RKO (cell line): Measurements from ENCODE around the gene NXPH2.
"Not testable (repeated sequence)": the region's sequence is repeated elsewhere in the genome, so short reads cannot be mapped to it uniquely, and the experiment has no call there.

ENCODE experiments used
- DNase-seq: peaks from one replicate; pipeline ENCODE4 v3.0.0-alpha.2; 2016; ENCODE audit warnings: low spot score

NXPH2 gene

DNA sequence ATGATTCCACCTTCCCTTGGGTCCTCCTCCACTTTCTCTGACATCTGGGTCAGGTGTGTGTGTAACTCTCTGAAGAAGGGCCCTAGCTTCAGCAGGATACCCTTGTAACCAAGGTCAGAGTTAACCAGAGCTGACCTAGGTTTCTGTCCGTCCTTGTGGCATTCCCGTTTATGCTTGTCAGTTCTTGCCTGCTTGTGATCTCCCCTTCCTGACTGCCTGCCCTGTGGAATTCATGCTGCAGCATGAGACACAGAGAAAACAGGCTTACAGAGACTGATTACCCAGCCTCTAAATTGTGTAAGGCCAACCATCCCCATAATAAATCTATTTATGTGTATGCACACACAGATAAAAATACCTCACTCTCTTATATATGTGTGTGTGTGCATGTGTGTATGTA lies 22.8 kb downstream of the NXPH2 start:
- no peak for DNase-seq

DNA sequence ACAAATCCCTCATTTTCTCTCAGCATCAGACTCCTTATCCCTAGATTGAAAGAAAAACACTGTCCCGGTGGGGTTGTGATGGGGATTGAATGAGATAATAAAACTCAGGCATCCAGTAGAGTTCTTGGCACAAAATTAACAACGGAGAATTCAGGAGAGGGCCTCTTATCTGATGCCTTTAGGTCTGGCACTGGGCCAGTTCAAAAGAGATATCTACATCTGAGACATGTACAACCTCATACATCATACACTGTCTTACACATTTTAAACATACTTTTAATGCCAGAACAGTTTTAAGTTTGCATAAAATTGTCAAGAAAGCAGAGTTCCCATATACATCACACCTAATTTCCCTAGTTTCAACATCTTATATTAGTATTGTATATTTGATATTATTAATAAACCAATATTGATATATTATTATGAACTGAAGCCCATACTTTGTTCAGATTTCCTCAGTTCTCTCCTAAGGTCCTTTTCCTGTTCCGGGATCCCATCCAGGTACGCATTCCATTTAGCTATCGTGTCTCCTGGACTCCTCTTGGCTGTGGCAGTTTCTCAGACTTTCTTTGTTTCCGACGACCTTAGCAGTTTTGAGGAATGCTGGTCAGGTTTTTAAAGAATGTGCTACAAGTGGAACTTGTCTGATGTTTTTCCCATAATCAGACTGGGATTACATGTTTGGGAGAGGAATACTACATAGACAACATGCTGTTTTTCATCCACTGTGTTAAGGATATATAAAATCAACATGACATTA lies 27.8 kb downstream of the NXPH2 start:
- DNase-seq, result no peak

DNA sequence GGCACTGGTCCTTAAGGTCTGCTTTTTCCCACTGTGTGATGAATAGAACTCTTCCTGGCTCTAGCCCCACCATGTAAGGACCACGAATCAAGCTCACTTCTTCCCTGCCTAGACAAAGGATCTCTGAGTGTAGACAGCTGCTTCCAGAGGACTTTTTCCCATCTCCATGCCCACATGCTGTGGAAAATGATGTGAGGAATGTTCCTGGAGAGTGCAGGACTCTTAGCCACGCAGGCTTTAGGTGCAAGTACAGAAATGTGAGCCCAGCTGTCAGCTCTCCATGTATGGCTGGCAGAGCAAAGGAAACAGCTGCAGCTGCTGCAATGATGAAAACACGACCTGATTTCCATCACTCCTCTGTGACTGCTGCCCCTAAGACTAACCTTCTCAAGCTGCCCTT lies 35.5 kb downstream of the NXPH2 start:
- DNase-seq, result no peak

DNA sequence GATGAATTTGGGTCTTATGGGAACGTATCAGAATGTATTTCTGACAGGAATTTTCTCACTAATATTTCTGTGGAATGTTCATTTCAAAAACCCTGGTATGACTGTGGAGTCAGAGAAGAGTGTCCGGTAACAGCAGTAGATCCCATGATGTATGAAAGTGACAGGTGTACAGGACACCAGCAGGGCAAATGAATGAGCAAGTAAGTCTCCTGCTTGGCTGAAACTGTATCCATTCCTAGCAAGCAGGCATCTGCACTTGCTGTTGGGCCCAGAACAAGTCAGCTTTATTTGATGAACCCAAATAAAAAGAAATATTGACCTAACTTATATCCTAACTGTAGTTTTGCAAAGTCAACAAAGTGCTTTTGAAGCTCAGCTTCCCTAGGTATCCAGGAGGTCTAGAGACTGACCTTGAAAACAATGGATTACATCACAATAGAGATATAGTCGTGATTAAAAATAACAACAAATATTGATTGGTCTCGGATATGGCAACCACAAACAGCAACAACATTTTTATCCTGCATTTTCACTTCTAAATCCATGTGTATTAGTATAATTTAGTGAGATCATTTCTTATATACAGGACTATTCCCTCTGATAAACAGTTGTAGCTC lies 37.6 kb downstream of the NXPH2 start:
- no peak for DNase-seq

DNA sequence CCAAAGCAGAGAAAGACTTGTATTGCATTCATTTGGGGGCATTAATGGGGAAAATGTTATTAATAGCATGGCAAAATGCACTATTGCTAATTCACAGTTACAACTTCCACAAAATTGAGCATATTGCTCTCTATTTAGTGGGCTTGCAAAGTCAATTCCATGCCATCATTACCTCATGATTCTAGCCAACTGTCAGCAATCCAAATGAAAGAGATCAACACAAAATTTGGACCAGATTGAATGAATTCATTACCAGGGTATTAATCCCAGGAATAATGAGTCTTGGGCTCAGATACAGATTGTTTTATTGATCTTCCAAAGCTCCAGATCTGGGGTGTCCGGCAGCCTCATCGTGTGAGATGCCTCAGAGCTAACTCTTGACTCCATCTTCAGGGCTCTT lies 38.3 kb downstream of the NXPH2 start:
- DNase-seq, result no peak

DNA sequence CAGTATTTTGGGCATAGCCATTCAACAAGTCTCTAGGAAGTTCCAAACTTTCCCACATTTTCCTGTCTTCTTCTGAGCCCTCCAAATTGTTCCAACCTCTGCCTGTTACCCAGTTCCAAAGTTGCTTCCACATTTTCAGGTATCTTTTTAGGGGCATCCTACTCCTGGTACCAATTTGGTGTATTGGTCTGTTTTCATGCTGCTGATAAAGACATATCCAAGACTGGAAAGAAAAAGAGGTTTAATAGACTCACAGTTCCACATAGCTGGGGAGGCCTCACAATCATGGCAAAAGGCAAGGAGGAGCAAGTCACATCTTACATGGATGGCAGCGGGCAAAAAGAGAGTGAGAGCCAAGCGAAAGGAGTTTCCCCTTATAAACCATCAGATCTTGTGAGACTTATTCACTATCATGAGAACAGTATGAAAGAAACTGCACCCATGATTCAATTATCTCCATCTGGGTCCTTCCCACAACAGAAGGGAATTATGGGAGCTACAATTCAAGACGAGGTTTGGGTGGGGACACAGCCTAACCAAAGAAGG lies 43.1 kb downstream of the NXPH2 start:
- DNase-seq, result not testable (repeated sequence)

DNA sequence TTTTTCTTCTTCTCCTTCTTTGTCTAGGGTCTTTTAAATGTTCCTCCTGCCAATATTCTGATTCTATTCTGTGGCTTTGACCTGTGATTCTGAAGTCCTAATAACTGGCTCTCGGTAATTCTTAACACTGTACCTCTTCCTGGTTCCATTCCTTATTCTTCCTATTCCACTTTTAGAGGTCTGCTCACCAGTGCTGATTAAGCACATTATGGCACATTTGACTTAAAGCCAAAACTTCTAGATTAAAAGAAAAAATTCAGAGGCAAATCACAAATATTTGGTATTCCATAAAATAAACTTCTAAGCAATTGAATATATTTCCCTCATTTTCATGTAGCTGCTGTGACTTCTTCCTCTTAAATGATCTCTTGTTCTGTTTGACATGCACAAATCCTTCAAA lies 47.5 kb downstream of the NXPH2 start:
- DNase-seq, result no peak

DNA sequence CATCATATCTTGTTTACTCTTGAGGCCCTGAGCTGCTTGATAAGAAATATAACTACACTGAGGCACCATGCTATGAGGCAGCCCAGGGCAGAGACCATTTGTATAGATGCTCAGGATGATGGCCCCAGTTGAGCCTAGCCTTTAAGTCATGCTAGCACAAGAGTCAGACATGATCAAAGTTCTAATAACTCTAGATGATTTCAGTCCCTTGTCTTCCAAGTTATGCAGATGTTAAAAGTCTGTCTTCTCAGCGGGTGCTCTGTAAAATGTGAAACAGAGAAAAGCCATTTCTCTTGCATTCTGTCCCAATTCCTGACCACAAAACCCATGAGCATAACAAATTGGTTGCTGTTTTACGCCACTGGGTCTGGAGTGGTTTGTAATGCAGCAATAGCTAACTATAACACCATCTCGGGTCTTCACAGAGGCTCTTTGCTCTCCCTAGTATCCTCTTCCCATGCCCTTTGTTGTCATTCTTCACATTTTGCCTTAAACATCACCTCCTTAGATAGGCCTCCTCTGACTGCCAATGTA lies 49.6 kb downstream of the NXPH2 start:
- DNase-seq, result no peak

DNA sequence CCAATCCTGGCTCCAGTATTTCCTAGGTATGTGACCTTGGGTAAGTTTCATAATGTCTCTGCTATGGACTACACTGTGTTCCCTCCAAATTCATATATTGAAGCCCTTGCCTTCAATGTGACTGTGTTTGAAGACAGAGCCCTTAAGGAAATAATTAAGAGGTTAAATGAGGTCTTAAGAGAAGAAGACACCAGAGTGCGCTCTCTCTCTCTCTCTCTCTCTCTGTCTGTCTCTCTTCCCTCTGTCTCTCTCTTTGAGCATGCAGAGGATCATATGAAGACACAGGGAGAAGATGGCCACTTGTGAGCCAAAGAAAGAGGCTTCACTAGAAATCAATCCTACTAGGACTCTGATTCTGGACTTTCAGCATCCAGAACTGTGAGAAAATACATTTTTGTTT lies 52.2 kb downstream of the NXPH2 start:
- DNase-seq, result no peak

DNA sequence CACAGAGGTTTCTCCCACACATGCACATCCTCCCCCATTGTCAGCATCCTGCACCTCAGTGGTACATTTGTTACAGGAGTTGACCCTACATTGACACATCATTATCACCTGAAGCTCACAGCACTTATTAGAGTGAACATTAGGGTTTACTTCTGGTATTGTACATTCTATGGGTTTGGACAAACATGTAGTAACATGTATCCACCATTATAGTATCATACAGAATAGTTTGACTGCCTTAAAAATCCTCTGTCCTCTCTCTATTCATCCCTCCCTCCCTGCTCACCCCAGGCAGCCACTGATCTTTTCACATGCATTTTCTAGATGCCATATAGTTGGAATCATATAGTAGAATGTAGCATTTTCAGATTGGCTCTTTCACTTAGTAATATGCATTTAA lies 53.5 kb downstream of the NXPH2 start:
- no peak for DNase-seq

DNA sequence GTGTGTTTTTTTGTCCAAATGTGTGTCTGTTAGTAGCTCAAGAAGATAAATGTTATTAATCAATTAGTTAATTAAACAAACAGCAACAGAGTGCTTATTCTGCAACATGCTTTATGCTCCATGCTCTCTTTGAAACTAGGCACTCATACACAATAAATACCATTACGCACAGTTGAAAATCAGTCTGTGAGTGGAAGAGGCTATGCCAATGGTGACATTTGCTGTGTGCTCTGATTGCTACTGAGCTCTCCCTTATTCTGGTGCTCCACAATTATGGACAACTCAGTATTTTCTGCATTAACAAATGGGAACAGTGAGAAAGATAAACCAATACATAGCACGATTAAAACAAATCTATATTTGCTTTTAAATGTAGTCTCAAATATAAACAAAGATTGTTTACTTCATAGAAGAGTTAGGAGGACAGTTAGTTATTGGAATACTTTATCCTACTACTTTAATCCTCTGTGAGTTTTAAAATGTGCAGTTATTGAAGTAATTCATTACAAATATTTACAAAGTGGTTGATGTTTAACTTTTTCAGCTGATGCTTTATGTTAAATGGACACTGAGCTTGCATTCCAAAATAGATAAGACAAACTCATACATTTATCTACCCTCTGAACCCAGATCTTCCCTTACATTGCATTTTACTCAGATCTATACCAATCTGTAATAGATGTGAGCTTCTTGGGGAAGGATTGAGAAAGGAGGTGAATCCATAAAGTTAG lies 55.3 kb downstream of the NXPH2 start:
- DNase-seq, result no peak

DNA sequence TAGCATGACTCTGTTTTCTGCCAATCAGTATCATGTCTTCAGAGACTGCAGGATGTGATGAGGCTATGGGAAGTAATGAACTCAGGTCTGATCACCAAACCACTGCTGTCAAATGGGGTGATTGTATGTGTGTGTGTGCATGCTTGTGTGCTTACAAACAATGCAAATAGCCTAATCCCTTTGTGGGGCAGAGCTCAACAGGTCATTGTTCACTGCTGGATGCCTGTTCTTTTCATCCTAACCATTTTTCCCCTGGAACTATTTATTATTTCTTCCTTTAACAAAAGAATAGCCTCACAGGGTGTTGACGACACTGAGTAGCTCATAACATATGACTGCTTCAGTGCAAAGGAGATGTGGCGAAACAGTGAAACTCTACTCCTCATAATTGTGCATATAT lies 55.9 kb downstream of the NXPH2 start:
- DNase-seq, result no peak

DNA sequence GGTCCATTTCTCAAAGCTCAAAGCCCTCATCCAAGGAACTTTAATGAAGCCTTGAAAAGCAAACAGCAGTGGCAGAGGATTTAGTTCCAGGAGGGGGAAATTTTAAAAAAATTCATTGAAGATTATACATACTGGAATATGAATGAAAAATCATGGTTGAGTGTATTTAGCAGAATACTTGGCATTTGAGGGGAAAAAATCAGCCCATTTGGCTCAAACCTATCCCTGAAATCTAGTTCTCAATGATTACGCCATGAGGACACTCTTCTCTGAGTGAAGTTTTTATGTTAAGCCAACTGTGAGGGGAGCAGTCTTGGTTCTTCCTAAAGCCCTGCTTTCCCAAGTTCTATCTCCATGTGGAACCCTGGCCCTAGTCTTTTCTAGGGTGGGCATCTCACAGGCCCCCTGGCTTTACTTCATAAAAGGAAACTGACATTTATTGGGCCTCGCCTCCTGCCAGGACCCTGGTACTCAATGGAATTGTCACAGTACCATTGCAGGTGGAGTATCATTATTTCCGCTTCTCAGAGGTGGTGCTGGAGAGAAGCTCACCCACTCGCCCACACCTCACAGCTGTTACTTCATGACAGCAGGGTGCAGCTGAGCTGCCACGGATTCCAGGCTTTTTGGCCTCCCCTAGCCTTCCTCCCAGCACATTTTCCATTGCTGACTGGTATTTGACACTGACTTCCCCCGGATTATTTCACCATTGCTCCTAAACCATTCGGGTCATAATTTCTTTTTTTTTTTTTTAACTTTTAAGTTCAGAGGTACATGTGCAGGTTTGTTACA lies 56.8 kb downstream of the NXPH2 start:
- DNase-seq, result no peak

DNA sequence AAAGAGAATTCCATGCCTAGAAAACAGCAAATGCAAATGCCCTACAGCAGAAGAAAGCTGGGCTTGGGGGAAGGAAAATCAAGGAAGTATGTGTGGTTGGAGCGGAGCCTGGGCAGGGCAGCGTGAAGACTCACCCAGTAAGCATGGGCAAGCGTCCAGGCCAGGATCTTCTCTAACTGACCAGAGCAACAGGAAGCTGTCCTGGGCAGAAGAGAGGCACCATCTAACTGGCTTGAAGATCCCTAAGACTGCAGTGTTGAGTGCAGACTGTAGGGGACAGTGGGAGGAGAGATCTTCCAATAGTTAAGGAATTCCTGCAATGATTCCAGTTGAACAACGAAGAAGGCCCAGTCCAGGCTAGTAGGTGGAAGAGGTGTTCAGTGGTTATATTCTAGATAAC lies 57.9 kb downstream of the NXPH2 start:
- DNase-seq, result no peak

DNA sequence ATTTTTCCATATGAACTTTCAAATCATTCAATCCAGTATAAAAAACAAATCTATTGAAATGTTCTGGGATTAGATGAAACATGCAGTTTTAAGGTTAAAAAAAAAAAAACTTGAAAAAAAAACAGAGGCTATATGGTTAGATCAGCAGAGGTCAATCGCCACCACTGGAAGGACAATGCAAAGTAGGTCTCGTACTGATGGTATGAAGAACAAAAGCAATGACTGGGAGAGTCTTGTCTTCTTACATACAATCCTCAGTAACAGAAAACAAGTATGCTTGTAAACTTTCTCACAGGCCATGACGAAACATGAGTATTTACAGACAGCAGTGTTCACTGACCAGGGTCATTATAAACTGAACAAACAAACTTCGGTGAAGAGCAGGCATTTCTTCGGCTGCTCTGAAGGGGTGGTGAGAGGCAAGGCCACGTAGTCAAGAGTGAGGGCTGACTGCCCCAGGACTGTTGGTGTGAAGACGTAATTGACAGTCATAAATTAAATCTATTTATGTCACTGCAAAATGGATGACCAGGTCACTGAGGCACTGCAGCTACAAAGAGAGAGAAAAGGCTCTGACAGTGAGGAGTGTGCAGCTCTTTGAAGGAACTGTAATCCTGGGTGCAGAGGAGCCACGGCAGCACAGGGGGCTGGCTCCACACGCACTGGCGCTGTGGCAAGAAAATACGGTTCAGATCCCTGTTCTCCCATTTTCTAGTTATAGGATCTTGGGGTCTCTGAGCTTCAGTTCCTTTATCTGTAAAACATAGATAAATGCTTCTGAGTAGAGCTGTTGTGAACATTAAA lies 60.0 kb downstream of the NXPH2 start:
- no peak for DNase-seq

DNA sequence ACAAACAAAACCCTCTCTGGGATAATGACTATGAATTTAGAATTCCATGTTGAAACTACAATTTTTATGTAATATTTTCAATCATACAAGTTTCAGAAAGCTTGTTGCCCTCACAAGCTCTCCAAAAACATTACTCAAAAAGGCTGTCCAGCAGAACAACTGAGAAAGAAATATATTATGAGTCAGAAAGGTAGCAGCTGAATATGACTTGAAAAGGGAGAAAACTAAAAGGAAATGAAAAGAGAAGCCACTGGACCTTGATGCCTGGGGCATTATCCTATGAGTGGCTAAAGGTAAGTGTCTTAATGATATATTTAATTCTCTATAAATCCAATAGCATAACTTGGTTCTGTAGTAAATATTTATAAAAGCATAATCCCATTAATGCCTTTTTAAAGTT lies 61.8 kb downstream of the NXPH2 start:
- DNase-seq, result no peak

DNA sequence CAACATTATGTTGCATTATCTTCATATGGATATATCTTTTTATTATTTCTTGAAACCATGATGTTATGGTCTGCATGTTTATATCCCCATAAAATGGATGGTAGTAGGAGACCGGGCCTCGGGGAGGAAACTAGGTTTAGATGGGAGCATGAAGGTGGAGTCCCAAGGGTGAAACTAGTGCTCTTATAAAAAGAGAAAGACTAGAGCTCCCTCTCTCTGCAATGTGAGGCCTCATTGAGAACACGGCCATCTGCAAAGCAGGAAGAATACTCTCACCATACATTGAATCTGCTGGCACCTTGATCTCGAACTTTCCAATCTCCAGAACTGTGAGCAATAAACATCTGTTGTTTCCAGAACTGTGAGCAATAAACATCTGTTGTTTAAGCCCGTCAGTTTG lies 64.0 kb downstream of the NXPH2 start:
- no peak for DNase-seq

DNA sequence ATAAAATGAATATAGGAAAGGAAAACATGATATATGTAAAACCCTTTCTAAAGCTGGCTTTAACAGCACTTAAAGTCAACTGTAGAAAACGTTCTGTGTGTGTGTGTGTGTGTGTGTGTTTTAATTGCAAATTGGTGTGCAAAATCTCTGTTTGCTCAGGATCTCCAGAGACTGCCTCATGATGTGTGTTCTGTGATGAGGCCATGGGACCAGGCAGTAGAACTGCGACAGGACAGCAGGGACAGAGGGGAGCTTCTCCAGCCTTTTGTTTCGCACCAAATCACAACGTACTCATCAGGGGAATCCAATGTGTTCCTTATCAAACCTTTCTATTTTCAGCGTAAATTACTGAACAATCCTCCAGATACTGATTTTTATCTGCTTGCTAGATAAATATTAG lies 66.7 kb downstream of the NXPH2 start:
- DNase-seq, result no peak

DNA sequence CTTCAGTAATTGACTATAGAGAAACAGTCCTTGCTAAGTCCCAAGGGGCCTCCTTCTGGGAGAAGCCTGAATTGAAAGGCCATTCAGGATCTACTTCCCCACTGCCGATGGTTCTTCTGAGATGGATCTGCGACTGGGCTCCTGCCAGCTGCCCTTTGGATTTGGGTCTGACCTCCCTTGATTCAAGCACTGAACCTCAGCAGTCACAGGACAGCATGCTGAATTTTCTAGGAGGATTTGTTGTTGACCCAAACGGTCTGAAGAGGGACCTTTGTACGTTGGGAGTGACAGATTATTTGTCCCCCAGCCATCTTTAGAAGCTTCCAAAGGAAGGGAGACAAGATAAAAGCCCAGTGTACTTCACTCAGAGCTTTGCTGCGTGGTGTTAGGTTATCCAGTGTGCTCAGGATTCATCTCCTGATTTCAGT lies 67.1 kb downstream of the NXPH2 start:
- no peak for DNase-seq

DNA sequence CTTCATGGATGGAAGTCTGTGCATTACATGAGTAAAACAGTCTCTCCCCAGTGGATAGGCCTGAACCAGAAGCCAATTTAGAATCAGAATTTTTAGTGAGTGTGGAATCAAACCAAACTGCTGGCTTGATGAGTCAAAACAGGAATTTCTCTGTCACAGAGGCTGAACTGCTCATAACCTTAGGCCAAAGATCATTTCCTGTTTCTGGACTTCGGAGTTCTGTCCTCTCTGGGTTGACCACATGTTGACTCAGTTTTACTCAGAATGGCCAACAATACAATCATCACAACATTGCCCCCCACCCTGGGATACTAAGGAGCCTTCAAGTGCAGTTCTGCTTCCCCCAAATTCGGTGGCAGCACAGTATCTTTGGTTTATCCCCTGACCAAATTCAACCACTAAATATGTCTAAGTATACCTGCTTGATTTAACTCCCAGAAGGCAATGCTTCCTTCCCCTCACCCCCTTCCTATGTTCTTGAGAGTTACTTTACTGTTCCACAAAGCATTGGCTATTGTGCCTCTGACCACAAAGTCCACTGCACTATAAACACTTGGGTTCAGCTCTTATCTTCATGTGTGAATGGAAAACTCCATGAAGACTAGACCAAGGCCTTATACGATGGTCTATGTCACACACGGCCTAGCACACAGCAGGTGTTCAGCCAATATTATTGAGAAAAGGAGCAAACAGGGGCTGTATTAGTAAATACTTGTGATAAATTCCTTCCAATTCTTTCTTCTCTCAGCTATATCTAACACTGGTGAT lies 67.8 kb downstream of the NXPH2 start:
- DNase-seq, result peak; percentile 47
